Ovary (tissue), 3 donors: ENCODE results near the gene UBN1.

Experiments used
- EP300 ChIP-seq: sonication (generic); formaldehyde crosslinking; IDR thresholded peaks from one replicate; pipeline ENCODE4 v1.6.1; 2017; ENCODE audit warnings: antibody characterized with exemption
- POLR2A ChIP-seq: fragments of 450-650 bp; IDR thresholded peaks from one replicate; pipeline ENCODE4 v1.6.1; 2017; ENCODE audit warnings: antibody characterized with exemption, mild to moderate bottlenecking, moderate library complexity
- TF ChIP-seq, protein P1 (sequence below), 3 donors: fragments of 450-650 bp in 2 of 3; fragments of 200-600 bp in 1 of 3; IDR thresholded peaks; one replicate each; pipeline versions ENCODE4 v1.5.1 to v1.8.0; 2016 to 2022; ENCODE audit warnings: antibody characterized with exemption in 3 of 3, mild to moderate bottlenecking in 1 of 3
- donor health status: DM: no; HTN: no; CAD: no.

- TF ChIP-seq EP300 (no peak), POLR2A (no peak)
- TF ChIP-seq, protein P1, sequence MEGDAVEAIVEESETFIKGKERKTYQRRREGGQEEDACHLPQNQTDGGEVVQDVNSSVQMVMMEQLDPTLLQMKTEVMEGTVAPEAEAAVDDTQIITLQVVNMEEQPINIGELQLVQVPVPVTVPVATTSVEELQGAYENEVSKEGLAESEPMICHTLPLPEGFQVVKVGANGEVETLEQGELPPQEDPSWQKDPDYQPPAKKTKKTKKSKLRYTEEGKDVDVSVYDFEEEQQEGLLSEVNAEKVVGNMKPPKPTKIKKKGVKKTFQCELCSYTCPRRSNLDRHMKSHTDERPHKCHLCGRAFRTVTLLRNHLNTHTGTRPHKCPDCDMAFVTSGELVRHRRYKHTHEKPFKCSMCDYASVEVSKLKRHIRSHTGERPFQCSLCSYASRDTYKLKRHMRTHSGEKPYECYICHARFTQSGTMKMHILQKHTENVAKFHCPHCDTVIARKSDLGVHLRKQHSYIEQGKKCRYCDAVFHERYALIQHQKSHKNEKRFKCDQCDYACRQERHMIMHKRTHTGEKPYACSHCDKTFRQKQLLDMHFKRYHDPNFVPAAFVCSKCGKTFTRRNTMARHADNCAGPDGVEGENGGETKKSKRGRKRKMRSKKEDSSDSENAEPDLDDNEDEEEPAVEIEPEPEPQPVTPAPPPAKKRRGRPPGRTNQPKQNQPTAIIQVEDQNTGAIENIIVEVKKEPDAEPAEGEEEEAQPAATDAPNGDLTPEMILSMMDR (IDR thresholded peaks at IDR 0.05) = no peak
Measured at GRCh38 chr16:4813251-4814003, 33.9 kb upstream of the UBN1 start.
